ENCODE measurements around the gene CDC40. TPM values are rescaled to one million over a fixed set of nuclear protein-coding genes. Genes with fewer than 3 reads are reported as not detected.

Gene CDC40
- polyA plus RNA-seq, 1 of the 3 experiments (the other 2 are of a cell fraction) = 7.4 TPM

- TF ChIP-seq MAX (IDR thresholded peaks at IDR 0.05; ENCODE audit: low read depth) (0 out of 2 replicates have a peak, but pooled peaks have one; percentile 25), EZH2phosphoT487 (IDR thresholded peaks at IDR 0.05; ENCODE audit: borderline replicate concordance, low read depth) (no peak), FOXM1 (IDR thresholded peaks at IDR 0.05; ENCODE audit: low read depth) (no peak), TEAD4 (IDR thresholded peaks at IDR 0.05; ENCODE audit: borderline replicate concordance, insufficient read depth) (no peak), CHD2 (IDR thresholded peaks at IDR 0.05; ENCODE audit: low read length, partially characterized antibody) (peak; percentile 30), RAD21 (IDR thresholded peaks at IDR 0.05; ENCODE audit: low read length) (peak; percentile 82), USF2 (IDR thresholded peaks at IDR 0.05; ENCODE audit: borderline replicate concordance, low read depth, low read length) (no peak), JUND (IDR thresholded peaks at IDR 0.05) (no peak), NRF1 (IDR thresholded peaks at IDR 0.05; ENCODE audit: low read depth, low read length) (no peak), GATA2 (CRISPR knock-in tag; IDR thresholded peaks at IDR 0.05) (no peak), TAF1 (IDR thresholded peaks at IDR 0.05; ENCODE audit: borderline replicate concordance, low read depth, low read length) (no peak)
Observed at GRCh38 chr6:110178626-110179405, 1.4 kb upstream of the CDC40 start (continued).

GRCh38 chr6:110179406-110180227, 610 bp upstream of the CDC40 start, which contains the start of gene WASF1:
Gene WASF1, minus strand, starts transcription at chr6:110179670. Its CDS starts 52,069 bp downstream, at chr6:110127601.
- H3K27ac ChIP-seq (ENCODE audit: low read depth in 2 of 2, low read length in 1 of 2) = peak within 1 kb of the TSS; percentile 94 to 99
- CTCF ChIA-PET = interaction anchor here (0.6 to 7.3 kb wide), 14 partner anchors 12 to 476 kb away, joined by 3 to 63 read pairs (median 4); no protein-coding TSS in a partner anchor
- TF ChIP-seq TAF1 (IDR thresholded peaks at IDR 0.05; ENCODE audit: borderline replicate concordance, low read depth, low read length) = peak; percentile 85
- TF ChIP-seq SIN3A (IDR thresholded peaks at IDR 0.05; ENCODE audit: borderline replicate concordance, low read depth, low read length) = peak; percentile 79; the same call in 1 of the 2 replicates
- TF ChIP-seq FOXM1 (IDR thresholded peaks at IDR 0.05; ENCODE audit: low read depth) = 0 out of 2 replicates have a peak, but pooled peaks have one; percentile 6
- TF ChIP-seq RCOR1 (IDR thresholded peaks at IDR 0.05; ENCODE audit: low read length) = no peak; the same call in 1 of the 2 replicates
- no peak for TF ChIP-seq RFX5 (IDR thresholded peaks at IDR 0.05; ENCODE audit: low read length)
- TF ChIP-seq POLR2AphosphoS5 (IDR thresholded peaks at IDR 0.05; ENCODE audit: low read depth, low read length) = peak; percentile 88
- no peak for TF ChIP-seq USF2 (IDR thresholded peaks at IDR 0.05; ENCODE audit: borderline replicate concordance, low read depth, low read length)
- TF ChIP-seq MAX (IDR thresholded peaks at IDR 0.05; ENCODE audit: low read depth) = peak; percentile 78
- TF ChIP-seq TCF12 (IDR thresholded peaks at IDR 0.05) = 0 out of 2 replicates have a peak, but pooled peaks have one; percentile 16
- TF ChIP-seq EP300 (IDR thresholded peaks at IDR 0.05; ENCODE audit: borderline replicate concordance in 1 of 2, low read depth in 1 of 2, low read length in 1 of 2) = peak in 1 of 2 experiments; percentile 40; a peak in 1 of 4 replicates
- 0 out of 2 replicates have a peak, but pooled peaks have one; percentile 7 for TF ChIP-seq MXI1 (IDR thresholded peaks at IDR 0.05; ENCODE audit: low read depth, low read length)
- peak; percentile 75 for TF ChIP-seq ELF1 (IDR thresholded peaks at IDR 0.05)
- no peak; the same call in 1 of the 2 replicates for TF ChIP-seq NFIC (IDR thresholded peaks at IDR 0.05; ENCODE audit: borderline replicate concordance)
- peak; percentile 46 for TF ChIP-seq JUND (IDR thresholded peaks at IDR 0.05)
- peak; percentile 86; the same call in 1 of the 2 replicates for TF ChIP-seq ZBTB33 (IDR thresholded peaks at IDR 0.05; ENCODE audit: borderline replicate concordance, low read depth)
- TF ChIP-seq GATA2 (CRISPR knock-in tag; IDR thresholded peaks at IDR 0.05) = no peak
- no peak for TF ChIP-seq IRF3 (IDR thresholded peaks at IDR 0.05; ENCODE audit: low read depth, low read length)

More at GRCh38 chr6:110179406-110180227, 610 bp upstream of the CDC40 start, which contains the start of gene WASF1:
- Histone ChIP-seq H3K27me3 (ENCODE audit: insufficient read depth) (no peaks in the 10 kb centered on the region), H3K4me3 (ENCODE audit: low read depth in 2 of 2, low read length in 1 of 2) (peak within 1 kb of the TSS; percentile 98 to 100), H3K9me2 (no peaks in the 10 kb centered on the region; the same call in 1 of the 2 replicates), H3K9me3 (no peaks in the 10 kb centered on the region), H3K4me1 (ENCODE audit: control insufficient read depth in 1 of 2, insufficient read depth in 2 of 2, low read depth in 1 of 2, low read length in 1 of 2) (peaks cover 11 to 39% of the 10 kb centered on the region in 2 experiments), H2AFZ (ENCODE audit: low read depth) (peak within 1 kb of the TSS; percentile 99), H4K20me1 (ENCODE audit: insufficient read depth) (peaks cover 27% of the 10 kb centered on the region), H3K79me2 (ENCODE audit: insufficient read depth) (peaks cover 86% of the 10 kb centered on the region), H3K9ac (peak within 1 kb of the TSS; percentile 99), H3K36me3 (replicated peaks in 1 of 2; ENCODE audit: control insufficient read depth in 1 of 2, insufficient read depth in 2 of 2, low read length in 1 of 2) (peaks cover 0 to 2% of the 10 kb centered on the region in 2 experiments), H3F3A (replicated peaks; ENCODE audit: insufficient read depth) (no peaks in the 10 kb centered on the region), H3K4me2 (peak within 1 kb of the TSS; percentile 85)
- POLR2A ChIA-PET = interaction anchor here (0.9 to 1.2 kb wide), 4 partner anchors 11 to 210 kb away, joined by 3 to 5 read pairs (median 4); no protein-coding TSS in a partner anchor
- DNase-seq = peak; percentile 91
- 1% methylated on average over 33 of the region's 62 CpGs for WGBS (ENCODE audit: low lambda C conversion rate)

Data from SK-N-SH (cell line).